Measurements from ENCODE around the gene CARD10.

GRCh38 chr22:37460684-37461083, 58.5 kb downstream of the CARD10 start:
- no peak for TF ChIP-seq EZH2 (IDR thresholded peaks at IDR 0.05; ENCODE audit: borderline replicate concordance, low read length)
- TF ChIP-seq, protein P1, sequence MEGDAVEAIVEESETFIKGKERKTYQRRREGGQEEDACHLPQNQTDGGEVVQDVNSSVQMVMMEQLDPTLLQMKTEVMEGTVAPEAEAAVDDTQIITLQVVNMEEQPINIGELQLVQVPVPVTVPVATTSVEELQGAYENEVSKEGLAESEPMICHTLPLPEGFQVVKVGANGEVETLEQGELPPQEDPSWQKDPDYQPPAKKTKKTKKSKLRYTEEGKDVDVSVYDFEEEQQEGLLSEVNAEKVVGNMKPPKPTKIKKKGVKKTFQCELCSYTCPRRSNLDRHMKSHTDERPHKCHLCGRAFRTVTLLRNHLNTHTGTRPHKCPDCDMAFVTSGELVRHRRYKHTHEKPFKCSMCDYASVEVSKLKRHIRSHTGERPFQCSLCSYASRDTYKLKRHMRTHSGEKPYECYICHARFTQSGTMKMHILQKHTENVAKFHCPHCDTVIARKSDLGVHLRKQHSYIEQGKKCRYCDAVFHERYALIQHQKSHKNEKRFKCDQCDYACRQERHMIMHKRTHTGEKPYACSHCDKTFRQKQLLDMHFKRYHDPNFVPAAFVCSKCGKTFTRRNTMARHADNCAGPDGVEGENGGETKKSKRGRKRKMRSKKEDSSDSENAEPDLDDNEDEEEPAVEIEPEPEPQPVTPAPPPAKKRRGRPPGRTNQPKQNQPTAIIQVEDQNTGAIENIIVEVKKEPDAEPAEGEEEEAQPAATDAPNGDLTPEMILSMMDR (conservative IDR thresholded peaks at IDR 0.05 in 1 of 2, IDR thresholded peaks at IDR 0.05 in 1 of 2; ENCODE audit: extremely low read depth in 1 of 2, insufficient read depth in 1 of 2, low read depth in 1 of 2, low read length in 2 of 2), result no peak

All from mammary epithelial cell (primary cell).